ENCODE data around the gene SH3TC1.

The SH3TC1 gene

GRCh38 chr4:8245884-8246833 lies 47.1 kb downstream of the SH3TC1 start:
- TF ChIP-seq, protein P1, sequence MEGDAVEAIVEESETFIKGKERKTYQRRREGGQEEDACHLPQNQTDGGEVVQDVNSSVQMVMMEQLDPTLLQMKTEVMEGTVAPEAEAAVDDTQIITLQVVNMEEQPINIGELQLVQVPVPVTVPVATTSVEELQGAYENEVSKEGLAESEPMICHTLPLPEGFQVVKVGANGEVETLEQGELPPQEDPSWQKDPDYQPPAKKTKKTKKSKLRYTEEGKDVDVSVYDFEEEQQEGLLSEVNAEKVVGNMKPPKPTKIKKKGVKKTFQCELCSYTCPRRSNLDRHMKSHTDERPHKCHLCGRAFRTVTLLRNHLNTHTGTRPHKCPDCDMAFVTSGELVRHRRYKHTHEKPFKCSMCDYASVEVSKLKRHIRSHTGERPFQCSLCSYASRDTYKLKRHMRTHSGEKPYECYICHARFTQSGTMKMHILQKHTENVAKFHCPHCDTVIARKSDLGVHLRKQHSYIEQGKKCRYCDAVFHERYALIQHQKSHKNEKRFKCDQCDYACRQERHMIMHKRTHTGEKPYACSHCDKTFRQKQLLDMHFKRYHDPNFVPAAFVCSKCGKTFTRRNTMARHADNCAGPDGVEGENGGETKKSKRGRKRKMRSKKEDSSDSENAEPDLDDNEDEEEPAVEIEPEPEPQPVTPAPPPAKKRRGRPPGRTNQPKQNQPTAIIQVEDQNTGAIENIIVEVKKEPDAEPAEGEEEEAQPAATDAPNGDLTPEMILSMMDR (conservative IDR thresholded peaks at IDR 0.05; ENCODE audit: low read depth) = no peak
- no peak overlapping the region for H3K27ac ChIP-seq
- CTCF ChIA-PET = interaction anchor here (0.6 kb wide), 1 partner anchor 1615 kb away, joined by 4 read pairs; no protein-coding TSS in a partner anchor
- POLR2A ChIA-PET (ENCODE audit: low non-redundant PET) = no interaction called here
- no peak for DNase-seq (ENCODE audit: low spot score)

DNA sequence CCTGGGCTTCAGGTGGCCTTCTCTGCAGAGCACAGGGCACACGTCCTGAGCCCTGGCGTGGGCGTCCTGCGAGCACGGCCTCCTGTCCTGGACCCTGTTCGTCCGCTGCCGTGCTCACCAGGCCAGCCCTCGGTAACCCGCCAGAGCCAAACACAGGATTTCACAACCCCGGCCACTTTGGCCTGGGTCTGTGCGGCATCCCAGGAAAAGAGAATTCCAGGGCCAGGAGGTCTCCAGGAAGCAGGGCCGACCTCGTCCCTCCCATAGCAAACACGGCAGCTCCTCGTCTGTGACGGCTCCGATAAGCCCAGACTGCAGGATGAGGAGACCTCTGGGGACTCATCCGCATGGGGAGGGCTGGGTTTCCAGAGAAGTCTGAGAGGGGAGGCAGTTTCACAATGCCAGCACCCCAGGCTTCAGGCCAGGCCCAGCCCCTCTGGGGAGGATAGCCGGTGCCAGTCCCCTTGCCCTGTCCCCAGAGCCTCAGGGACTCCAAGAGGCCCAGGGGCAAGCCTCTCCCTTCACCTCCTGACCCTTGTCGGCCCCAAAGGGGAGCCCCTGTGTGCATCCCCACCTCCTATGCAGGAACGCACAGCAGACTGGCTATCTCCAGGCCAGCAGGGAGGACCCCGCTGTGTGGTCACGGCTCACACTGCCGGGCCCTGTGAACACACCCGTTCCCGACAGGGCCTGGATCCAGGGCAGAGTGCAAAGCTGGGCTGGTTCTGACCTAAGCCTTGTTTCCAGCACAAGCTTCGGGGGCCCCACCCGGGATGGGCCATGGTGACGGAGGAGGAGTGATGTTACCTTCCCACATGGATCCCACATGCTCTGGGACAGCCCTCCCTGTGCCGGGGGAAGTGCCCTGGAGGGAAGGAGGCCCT lies 48.2 kb downstream of the SH3TC1 start:
- H3K27ac ChIP-seq = no peak overlapping the region
- TF ChIP-seq, protein P1 (conservative IDR thresholded peaks at IDR 0.05; ENCODE audit: low read depth) = no peak
- CTCF ChIA-PET = interaction anchor here (0.7 kb wide), 1 partner anchor 195 kb away, joined by 3 read pairs; no protein-coding TSS in a partner anchor
- DNase-seq (ENCODE audit: low spot score) = no peak
- POLR2A ChIA-PET (ENCODE audit: low non-redundant PET) = no interaction called here

- H3K27ac ChIP-seq = no peak overlapping the region
- TF ChIP-seq, protein P1 (conservative IDR thresholded peaks at IDR 0.05; ENCODE audit: low read depth) = no peak
- DNase-seq (ENCODE audit: low spot score) = no peak
- CTCF ChIA-PET = interaction anchor here (0.7 kb wide), 1 partner anchor 194 kb away, joined by 3 read pairs; no protein-coding TSS in a partner anchor
- POLR2A ChIA-PET (ENCODE audit: low non-redundant PET) = no interaction called here
Observed at GRCh38 chr4:8248091-8248490, 49.0 kb downstream of the SH3TC1 start.

DNA sequence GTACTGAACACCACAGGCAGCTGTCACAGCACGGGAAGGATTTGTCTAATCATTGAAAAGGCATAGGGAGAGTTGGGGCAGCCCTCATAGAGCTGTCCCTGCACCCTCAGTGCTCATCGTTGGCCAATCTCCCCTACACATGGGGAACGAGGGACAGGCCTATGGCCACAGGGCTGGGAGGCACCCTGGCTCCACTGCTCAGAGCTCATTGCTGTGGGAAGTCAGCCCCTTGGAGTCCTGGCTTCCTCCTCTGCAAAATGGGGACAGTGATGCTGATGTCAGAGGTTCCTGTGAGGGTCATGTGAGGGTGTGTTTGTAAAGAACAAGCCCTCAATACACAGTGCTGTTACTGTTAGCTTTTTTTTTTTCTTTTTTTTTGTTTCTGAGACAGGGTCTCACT lies 51.1 kb downstream of the SH3TC1 start:
- H3K27ac ChIP-seq = no peak overlapping the region
- TF ChIP-seq, protein P1 (conservative IDR thresholded peaks at IDR 0.05; ENCODE audit: low read depth) = no peak
- ChIA-PET POLR2A (ENCODE audit: low non-redundant PET) (interaction anchor here (0.6 kb wide), 1 partner anchor 54 kb away, joined by 3 read pairs; no protein-coding TSS in a partner anchor), CTCF (interaction anchor here (1.6 kb wide), 1 partner anchor 8 kb away, joined by 4 read pairs; no protein-coding TSS in a partner anchor)
- no peak for DNase-seq (ENCODE audit: low spot score)

- H3K27ac ChIP-seq = no peak overlapping the region
- ChIA-PET CTCF (interaction anchor here (1.6 kb wide), 1 partner anchor 8 kb away, joined by 4 read pairs; no protein-coding TSS in a partner anchor), POLR2A (ENCODE audit: low non-redundant PET) (interaction anchor here (0.6 kb wide), 1 partner anchor 54 kb away, joined by 3 read pairs; no protein-coding TSS in a partner anchor)
- TF ChIP-seq, protein P1 (conservative IDR thresholded peaks at IDR 0.05; ENCODE audit: low read depth) = no peak
- DNase-seq (ENCODE audit: low spot score) = no peak
Observed at GRCh38 chr4:8250637-8251036, 51.5 kb downstream of the SH3TC1 start.
